GM12891 (cell line): ENCODE data around the gene NME3.

ENCODE experiments used
- PAX5 ChIP-seq: IDR thresholded peaks from 2 replicates; pipeline ENCODE4 v1.6.1; 2011; ENCODE audit warnings: low read length, moderate library complexity, mild to moderate bottlenecking; ENCODE audit not compliant: insufficient read depth, severe bottlenecking
- POLR2A ChIP-seq: IDR thresholded peaks from 2 replicates; pipeline ENCODE4 v1.6.1; 2011; ENCODE audit warnings: low read depth, low read length, control low read depth
- POLR2AphosphoS5 ChIP-seq: IDR thresholded peaks from 2 replicates; pipeline ENCODE4 v1.6.1; 2011; ENCODE audit warnings: low read depth, low read length, control low read depth
- POU2F2 ChIP-seq: IDR thresholded peaks from 2 replicates; pipeline ENCODE4 v1.6.1; 2011; ENCODE audit warnings: low read depth, mild to moderate bottlenecking, control low read depth, low read length, moderate library complexity
- SPI1 ChIP-seq: IDR thresholded peaks from 2 replicates; pipeline ENCODE4 v1.6.1; 2011; ENCODE audit warnings: low read depth, low read length, control low read depth
- TAF1 ChIP-seq: IDR thresholded peaks from 2 replicates; pipeline ENCODE4 v1.6.1; 2011; ENCODE audit warnings: low read depth, low read length, control low read depth

DNA sequence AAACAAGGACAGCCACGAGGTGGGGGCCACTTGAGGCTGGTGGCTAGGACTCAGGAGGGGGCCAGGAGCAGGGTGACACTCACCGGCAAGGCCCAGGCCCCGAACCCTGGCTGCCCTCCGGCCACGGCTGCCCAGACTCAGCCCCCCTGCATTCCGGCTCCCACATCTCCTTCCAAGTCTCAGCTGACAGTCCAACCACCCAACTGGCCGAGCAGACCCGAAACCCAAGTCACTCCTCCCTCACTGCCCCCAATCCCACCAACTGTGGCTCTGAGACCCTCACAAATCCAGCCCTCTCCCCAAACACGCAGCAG, 45.9 kb upstream of the NME3 start:
- TF ChIP-seq POLR2A (no peak), POLR2AphosphoS5 (no peak), SPI1 (no peak), TAF1 (no peak), PAX5 (no peak), POU2F2 (no peak)
